Endothelial cell of hepatic sinusoid (primary cell): ENCODE data around the gene NT5DC4.

Experiments
- in situ Hi-C: cut with HindIII; loops from 2 replicates; pipeline ENCODE4 v1.10.0; 2017; ENCODE audit warnings: low sequenced_read_pairs

NT5DC4 gene

GRCh38 chr2:112720785-112721184 is at the start of gene NT5DC4:
Gene NT5DC4, plus strand, starts transcription at chr2:112721020. Its CDS starts 60 bp downstream, at chr2:112721080.
- in situ Hi-C loops = loop anchor here (5.0 kb wide), 1 partner anchor 33 kb away; no protein-coding TSS in a partner anchor

GRCh38 chr2:112671801-112672200 is 49.0 kb upstream of the NT5DC4 start:
- in situ Hi-C loops = no loop called here

- in situ Hi-C loops = no loop called here
Observed at GRCh38 chr2:112673008-112673407, 47.8 kb upstream of the NT5DC4 start.

- in situ Hi-C loops = no loop called here
Observed at GRCh38 chr2:112674229-112674628, 46.6 kb upstream of the NT5DC4 start.

GRCh38 chr2:112679484-112679883 is 41.3 kb upstream of the NT5DC4 start:
- in situ Hi-C loops = no loop called here

- in situ Hi-C loops = no loop called here
Observed at GRCh38 chr2:112680666-112681101, 40.1 kb upstream of the NT5DC4 start.

GRCh38 chr2:112682101-112682500 is 38.7 kb upstream of the NT5DC4 start:
- in situ Hi-C loops = no loop called here

- in situ Hi-C loops = no loop called here
Observed at GRCh38 chr2:112683550-112684414, 37.0 kb upstream of the NT5DC4 start.

- in situ Hi-C loops = no loop called here
Observed at GRCh38 chr2:112684415-112684775, 36.4 kb upstream of the NT5DC4 start.

- in situ Hi-C loops = loop anchor here (5.0 kb wide), 1 partner anchor 37 kb away; the partner anchor contains the start of gene NT5DC4
Observed at GRCh38 chr2:112685271-112685884, 35.4 kb upstream of the NT5DC4 start.

GRCh38 chr2:112686348-112687217 is 34.2 kb upstream of the NT5DC4 start:
- in situ Hi-C loops = loop anchor here (5.0 kb wide), 1 partner anchor 36 kb away; the partner anchor contains the start of gene NT5DC4

- in situ Hi-C loops = loop anchor here (5.0 kb wide), 1 partner anchor 35 kb away; the partner anchor contains the start of gene NT5DC4
Observed at GRCh38 chr2:112687522-112687921, 33.3 kb upstream of the NT5DC4 start.

- in situ Hi-C loops = loop anchor here (5.0 kb wide), 1 partner anchor 34 kb away; the partner anchor contains the start of gene NT5DC4
Observed at GRCh38 chr2:112688086-112688880, 32.5 kb upstream of the NT5DC4 start.

GRCh38 chr2:112690853-112691401 is 29.9 kb upstream of the NT5DC4 start:
- in situ Hi-C loops = loop anchor here (5.0 to 10.0 kb wide), 2 partner anchors 56 to 84 kb away; no protein-coding TSS in a partner anchor

GRCh38 chr2:112691881-112692281 is 28.9 kb upstream of the NT5DC4 start:
- in situ Hi-C loops = loop anchor here (5.0 to 10.0 kb wide), 2 partner anchors 57 to 85 kb away; no protein-coding TSS in a partner anchor

- in situ Hi-C loops = loop anchor here (5.0 to 10.0 kb wide), 2 partner anchors 58 to 85 kb away; no protein-coding TSS in a partner anchor
Observed at GRCh38 chr2:112692495-112692911, 28.3 kb upstream of the NT5DC4 start.

- in situ Hi-C loops = loop anchor here (5.0 to 10.0 kb wide), 2 partner anchors 58 to 86 kb away; no protein-coding TSS in a partner anchor
Observed at GRCh38 chr2:112692918-112693317, 27.9 kb upstream of the NT5DC4 start.

- in situ Hi-C loops = loop anchor here (5.0 to 10.0 kb wide), 2 partner anchors 59 to 86 kb away; no protein-coding TSS in a partner anchor
Observed at GRCh38 chr2:112693596-112693995, 27.2 kb upstream of the NT5DC4 start.

- in situ Hi-C loops = loop anchor here (5.0 to 10.0 kb wide), 2 partner anchors 59 to 87 kb away; no protein-coding TSS in a partner anchor
Observed at GRCh38 chr2:112694182-112694581, 26.6 kb upstream of the NT5DC4 start.
